Suprapubic skin (tissue), 4 donors: ENCODE data around the gene RALGPS2. TPM values are rescaled to one million over a fixed set of nuclear protein-coding genes. Genes with fewer than 3 reads are reported as not detected.

Source experiments
- DNase-seq, 2 donors: peaks; one replicate each; pipeline ENCODE4 v3.0.0-alpha.2; 2019; ENCODE audit warnings: low spot score in 2 of 2
- H3K27ac ChIP-seq: fragments of 200-600 bp; sonication (generic); one replicate; pipeline ENCODE4 v1.5.1; 2019
- H3K27me3 ChIP-seq: fragments of 200-600 bp; sonication (generic); one replicate; pipeline ENCODE4 v1.5.1; 2019
- H3K36me3 ChIP-seq: fragments of 200-600 bp; sonication (generic); one replicate; pipeline ENCODE4 v1.5.1; 2019
- H3K4me1 ChIP-seq: fragments of 200-600 bp; sonication (generic); one replicate; pipeline ENCODE4 v1.5.1; 2019
- H3K4me3 ChIP-seq: fragments of 200-600 bp; sonication (generic); one replicate; pipeline ENCODE4 v1.5.1; 2019; ENCODE audit warnings: mild to moderate bottlenecking
- H3K9me3 ChIP-seq: fragments of 200-600 bp; sonication (generic); one replicate; pipeline ENCODE4 v1.5.1; 2019
- EP300 ChIP-seq: sonication (generic); formaldehyde crosslinking; IDR thresholded peaks from one replicate; pipeline ENCODE4 v1.6.1; 2017; ENCODE audit warnings: antibody characterized with exemption
- POLR2A ChIP-seq, 2 donors: fragments of 450-650 bp; IDR thresholded peaks; one replicate each; pipeline ENCODE4 v1.6.1; 2017; ENCODE audit warnings: antibody characterized with exemption in 2 of 2, mild to moderate bottlenecking in 2 of 2, moderate library complexity in 2 of 2
- POLR2AphosphoS5 ChIP-seq, 3 donors: sonication (generic); formaldehyde crosslinking; IDR thresholded peaks; one replicate each; pipeline ENCODE4 v1.6.1; 2017; ENCODE audit warnings: antibody characterized with exemption in 3 of 3
- WGBS: methylation state at CpG from one replicate; pipeline ENCODE4 v1.1.5; 2018; 5-methylcytosine and 5-hydroxymethylcytosine counted together
- total RNA-seq, 4 donors: library from RNA; depleted of rRNA; stranded (reverse); fragments of >200 nt; gene quantifications; one replicate each; pipeline ENCODE4 v1.1.0, GENCODE V29; 2016
- TF ChIP-seq, protein P1 (sequence below), 2 donors: fragments of 200-600 bp in 1 of 2; fragments of 450-650 bp in 1 of 2; sonication (generic) in 1 of 2; IDR thresholded peaks; one replicate each; pipeline ENCODE4 v1.5.1; 2016 to 2019; ENCODE audit warnings: antibody characterized with exemption in 2 of 2, mild to moderate bottlenecking in 1 of 2, moderate library complexity in 1 of 2

RALGPS2 gene
- total RNA-seq, 4 donors from 2014 or later = 16.3 to 47.4 (median 27.8) TPM

DNA sequence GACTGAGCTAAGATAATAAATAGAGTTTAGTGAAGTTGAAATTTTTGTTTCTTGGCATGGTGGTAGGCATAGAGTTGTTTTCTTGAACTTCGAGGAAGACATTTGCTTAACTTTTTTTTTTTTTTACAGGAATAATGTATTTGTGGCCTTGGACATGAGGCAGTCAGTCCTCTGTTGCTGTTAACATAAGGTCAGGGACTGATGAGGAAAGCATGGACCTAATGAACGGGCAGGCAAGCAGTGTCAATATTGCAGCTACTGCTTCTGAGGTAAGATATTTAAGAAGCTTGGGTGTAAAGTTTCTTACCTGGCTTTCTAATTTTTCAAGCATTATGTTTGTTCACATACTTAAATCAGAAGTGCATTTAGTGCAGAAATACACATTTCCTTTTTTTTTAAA, 51.5 kb downstream of the RALGPS2 start:
- 84% methylated on average over 2 of the region's 2 CpGs for WGBS

DNA sequence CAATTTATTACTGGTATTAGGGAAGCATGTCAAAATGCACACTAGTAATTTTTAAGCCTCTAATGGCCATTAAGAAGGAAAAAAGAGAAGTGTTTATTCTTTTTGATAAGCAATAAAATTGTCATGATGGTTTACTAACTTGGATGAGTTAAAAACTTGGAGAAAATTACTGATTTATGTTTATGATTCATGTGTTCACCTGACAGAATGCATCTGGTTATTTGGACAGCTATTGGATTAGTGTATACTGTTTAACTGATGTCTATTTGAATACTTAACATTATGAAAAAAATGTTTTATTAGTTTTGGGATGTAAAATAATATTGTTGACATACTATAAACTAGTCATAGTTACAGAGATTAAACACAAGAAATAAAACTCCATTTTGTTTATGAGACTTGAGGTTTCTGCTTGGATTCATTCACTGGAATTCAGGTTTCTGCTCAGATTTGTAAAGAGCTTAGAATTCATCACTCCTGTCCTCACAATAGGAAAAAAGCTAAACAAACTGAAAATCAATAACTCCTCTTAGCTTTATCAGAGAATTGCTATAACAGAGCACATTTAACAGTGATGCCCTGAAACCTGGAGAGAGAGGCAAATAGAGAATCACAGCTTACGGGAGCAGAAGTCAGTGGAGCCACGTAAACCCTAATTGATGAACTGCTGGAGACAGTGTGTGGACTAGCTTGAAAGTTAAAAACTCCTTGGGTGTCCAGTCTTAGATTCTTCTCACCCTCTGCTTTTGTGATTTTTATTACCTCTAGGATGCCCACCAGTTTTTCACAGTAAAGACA, 56.7 kb downstream of the RALGPS2 start:
- Histone ChIP-seq H3K4me3 (no peak overlapping the region), H3K9me3 (no peaks in the 10 kb centered on the region), H3K36me3 (no peaks in the 10 kb centered on the region), H3K27me3 (no peaks in the 10 kb centered on the region), H3K4me1 (no peaks in the 10 kb centered on the region), H3K27ac (no peak overlapping the region)
- 96% methylated on average over 2 of the region's 2 CpGs for WGBS
- TF ChIP-seq POLR2A (IDR thresholded peaks at IDR 0.05) (no peak), POLR2AphosphoS5 (IDR thresholded peaks at IDR 0.05) (no peak), EP300 (no peak)
- TF ChIP-seq, protein P1, sequence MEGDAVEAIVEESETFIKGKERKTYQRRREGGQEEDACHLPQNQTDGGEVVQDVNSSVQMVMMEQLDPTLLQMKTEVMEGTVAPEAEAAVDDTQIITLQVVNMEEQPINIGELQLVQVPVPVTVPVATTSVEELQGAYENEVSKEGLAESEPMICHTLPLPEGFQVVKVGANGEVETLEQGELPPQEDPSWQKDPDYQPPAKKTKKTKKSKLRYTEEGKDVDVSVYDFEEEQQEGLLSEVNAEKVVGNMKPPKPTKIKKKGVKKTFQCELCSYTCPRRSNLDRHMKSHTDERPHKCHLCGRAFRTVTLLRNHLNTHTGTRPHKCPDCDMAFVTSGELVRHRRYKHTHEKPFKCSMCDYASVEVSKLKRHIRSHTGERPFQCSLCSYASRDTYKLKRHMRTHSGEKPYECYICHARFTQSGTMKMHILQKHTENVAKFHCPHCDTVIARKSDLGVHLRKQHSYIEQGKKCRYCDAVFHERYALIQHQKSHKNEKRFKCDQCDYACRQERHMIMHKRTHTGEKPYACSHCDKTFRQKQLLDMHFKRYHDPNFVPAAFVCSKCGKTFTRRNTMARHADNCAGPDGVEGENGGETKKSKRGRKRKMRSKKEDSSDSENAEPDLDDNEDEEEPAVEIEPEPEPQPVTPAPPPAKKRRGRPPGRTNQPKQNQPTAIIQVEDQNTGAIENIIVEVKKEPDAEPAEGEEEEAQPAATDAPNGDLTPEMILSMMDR (IDR thresholded peaks at IDR 0.05) = no peak
- no peak for DNase-seq

More for the DNA sequence above, 51.5 kb downstream of the RALGPS2 start:
- Histone ChIP-seq H3K9me3 (no peaks in the 10 kb centered on the region), H3K36me3 (no peaks in the 10 kb centered on the region), H3K4me3 (no peak overlapping the region), H3K27ac (no peak overlapping the region), H3K4me1 (no peaks in the 10 kb centered on the region), H3K27me3 (no peaks in the 10 kb centered on the region)
- DNase-seq = no peak
- TF ChIP-seq POLR2AphosphoS5 (IDR thresholded peaks at IDR 0.05) (no peak), POLR2A (IDR thresholded peaks at IDR 0.05) (no peak), EP300 (no peak)
- TF ChIP-seq, protein P1 (IDR thresholded peaks at IDR 0.05) = no peak

DNA sequence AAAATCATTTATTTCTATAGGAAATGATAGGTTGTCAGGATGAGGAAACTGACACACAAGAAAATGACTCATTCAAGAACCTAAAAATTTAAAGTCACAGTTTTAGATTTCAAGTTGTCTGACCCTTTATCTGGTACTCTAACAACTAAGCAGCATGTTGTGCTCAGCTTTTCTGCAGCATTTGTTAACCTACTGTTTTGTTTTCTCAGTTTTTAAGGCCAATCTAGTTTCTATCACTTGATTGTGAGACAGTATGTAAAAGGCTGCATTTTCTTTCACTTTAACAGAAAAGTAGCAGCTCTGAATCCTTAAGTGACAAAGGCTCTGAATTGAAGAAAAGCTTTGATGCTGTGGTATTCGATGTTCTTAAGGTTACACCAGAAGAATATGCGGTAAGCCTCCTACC, 59.1 kb downstream of the RALGPS2 start:
- 79% methylated on average over 2 of the region's 2 CpGs for WGBS
- Histone ChIP-seq H3K4me3 (no peak overlapping the region), H3K4me1 (no peaks in the 10 kb centered on the region), H3K27me3 (no peaks in the 10 kb centered on the region), H3K9me3 (no peaks in the 10 kb centered on the region), H3K36me3 (no peaks in the 10 kb centered on the region), H3K27ac (no peak overlapping the region)
- TF ChIP-seq POLR2AphosphoS5 (IDR thresholded peaks at IDR 0.05) = no peak
- TF ChIP-seq, protein P1 (IDR thresholded peaks at IDR 0.05) = no peak
- TF ChIP-seq POLR2A (IDR thresholded peaks at IDR 0.05) = no peak
- TF ChIP-seq EP300 = no peak
- DNase-seq = no peak

DNA sequence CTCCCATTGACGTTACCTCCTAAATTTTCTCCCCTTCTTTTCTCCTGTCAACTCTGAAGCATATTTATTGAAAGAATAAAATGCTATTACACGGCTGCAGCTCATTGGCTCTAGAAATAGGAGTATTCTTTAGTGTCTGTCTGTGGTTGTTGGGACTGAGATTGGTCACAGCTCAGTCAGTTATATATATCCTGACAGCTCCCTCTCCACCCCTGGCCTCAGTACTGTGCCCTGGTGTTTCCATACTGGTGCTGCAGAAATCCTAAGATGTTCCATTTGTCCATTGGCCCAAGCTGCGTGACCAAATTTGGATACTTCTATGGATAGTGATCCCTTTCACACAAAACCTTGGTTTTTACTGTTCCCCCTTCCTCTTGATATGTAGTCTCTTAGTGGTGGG, 67.3 kb downstream of the RALGPS2 start:
- TF ChIP-seq POLR2AphosphoS5 (IDR thresholded peaks at IDR 0.05) = no peak
- no peak for TF ChIP-seq POLR2A (IDR thresholded peaks at IDR 0.05)
- TF ChIP-seq EP300 = no peak
- TF ChIP-seq, protein P1 (IDR thresholded peaks at IDR 0.05) = no peak
- no peak overlapping the region for H3K4me3 ChIP-seq
- 88% methylated on average over 3 of the region's 3 CpGs for WGBS

DNA sequence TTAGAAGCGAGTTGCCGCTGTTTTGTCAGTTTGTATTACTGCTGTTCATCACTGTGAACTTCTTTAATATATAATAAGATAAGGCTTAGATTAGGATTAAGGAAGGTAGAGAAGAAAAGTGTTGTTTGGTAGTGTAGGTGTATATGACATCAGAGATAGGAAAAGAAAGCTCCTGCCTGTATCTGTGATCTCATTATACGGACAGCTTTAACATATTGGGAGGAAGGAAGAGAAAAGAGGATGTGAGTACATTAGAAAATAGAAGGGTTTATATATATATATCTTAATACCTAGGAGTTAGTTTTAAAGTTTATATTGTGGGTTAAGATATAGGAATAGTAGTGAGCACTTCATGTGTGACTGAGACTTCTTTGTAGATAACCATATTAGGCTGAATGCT, 71.0 kb downstream of the RALGPS2 start:
- Histone ChIP-seq H3K36me3 (peaks cover 3% of the 10 kb centered on the region), H3K27ac (no peak overlapping the region), H3K9me3 (no peaks in the 10 kb centered on the region), H3K27me3 (no peaks in the 10 kb centered on the region), H3K4me1 (no peaks in the 10 kb centered on the region), H3K4me3 (no peak overlapping the region)
- no peak for TF ChIP-seq EP300
- TF ChIP-seq POLR2A (IDR thresholded peaks at IDR 0.05) = no peak
- TF ChIP-seq, protein P1 (IDR thresholded peaks at IDR 0.05) = no peak
- no peak for TF ChIP-seq POLR2AphosphoS5 (IDR thresholded peaks at IDR 0.05)
- WGBS = 95% methylated on average over 3 of the region's 3 CpGs
- no peak for DNase-seq

More for the DNA sequence above, 67.3 kb downstream of the RALGPS2 start:
- Histone ChIP-seq H3K4me1 (no peaks in the 10 kb centered on the region), H3K36me3 (no peaks in the 10 kb centered on the region), H3K9me3 (no peaks in the 10 kb centered on the region), H3K27me3 (no peaks in the 10 kb centered on the region), H3K27ac (no peak overlapping the region)
- DNase-seq = no peak
